Activated CD4-positive, alpha-beta T cell treated with anti-CD3 and anti-CD28 coated beads, Interleukin-2, amount 50 U/mL, for 1 hour (primary cell): ENCODE data around the gene NDUFAF7.
"Not testable (repeated sequence)": the region's sequence is repeated elsewhere in the genome, so short reads cannot be mapped to it uniquely, and the experiment has no call there.

Source experiments
- DNase-seq: peaks from one replicate; pipeline ENCODE4 v3.0.0-alpha.2; 2020

The NDUFAF7 gene

DNA sequence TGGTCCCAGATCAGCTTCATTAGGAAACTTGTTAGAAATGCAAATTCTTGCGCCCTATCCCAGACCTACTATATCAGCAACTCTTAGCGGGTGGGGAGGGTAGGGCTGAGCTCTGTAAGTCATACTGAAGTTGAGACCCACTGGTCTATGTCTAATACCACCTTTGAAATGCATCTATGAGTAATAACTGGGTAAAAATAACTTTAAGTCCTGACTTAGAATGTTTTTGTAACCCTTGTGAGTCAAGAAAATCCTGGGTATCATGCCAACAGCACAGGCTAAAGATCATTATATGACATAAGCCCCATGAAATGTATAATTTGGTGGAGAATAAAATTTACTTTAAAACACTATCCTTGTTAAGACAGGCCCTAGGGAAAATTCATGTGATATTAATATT, 51.7 kb downstream of the NDUFAF7 start:
- no peak for DNase-seq

GRCh38 chr2:37284381-37284780, 52.9 kb downstream of the NDUFAF7 start:
- DNase-seq = no peak

DNA sequence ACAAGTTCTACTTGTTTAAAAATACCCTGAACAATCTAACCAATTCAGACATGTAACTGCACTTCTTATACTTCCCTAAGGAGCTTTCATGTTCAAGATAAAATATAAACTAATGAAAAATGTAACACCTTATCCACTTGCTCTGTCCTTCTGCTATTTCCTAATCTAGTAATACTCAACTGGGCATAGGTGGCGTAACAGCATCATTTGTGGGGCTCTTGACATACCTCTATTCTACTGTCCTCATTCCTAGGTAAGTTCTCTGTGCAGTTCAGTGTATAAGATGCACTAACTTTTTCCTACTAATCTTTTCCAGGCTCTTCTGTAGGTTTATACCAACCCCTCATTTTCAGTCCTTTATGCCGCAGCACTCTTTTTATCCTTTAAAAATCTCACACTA, 56.5 kb downstream of the NDUFAF7 start:
- DNase-seq = no peak

GRCh38 chr2:37291680-37292079, 60.2 kb downstream of the NDUFAF7 start:
- no peak for DNase-seq

- not testable (repeated sequence) for DNase-seq
These were observed 63.4 kb downstream of the NDUFAF7 start for GRCh38 chr2:37294858-37295257.

- DNase-seq = no peak
These were observed 64.1 kb downstream of the NDUFAF7 start for GRCh38 chr2:37295469-37296073.

GRCh38 chr2:37297632-37298031, 66.2 kb downstream of the NDUFAF7 start:
- no peak for DNase-seq
